Measurements from ENCODE around the gene LRP2. TPM values are rescaled to one million over a fixed set of nuclear protein-coding genes. Genes with fewer than 3 reads are reported as not detected.

The LRP2 gene
- total and polyA plus RNA-seq, 2 experiments from 2014 or later, result 0.68 to 2.7 TPM

DNA sequence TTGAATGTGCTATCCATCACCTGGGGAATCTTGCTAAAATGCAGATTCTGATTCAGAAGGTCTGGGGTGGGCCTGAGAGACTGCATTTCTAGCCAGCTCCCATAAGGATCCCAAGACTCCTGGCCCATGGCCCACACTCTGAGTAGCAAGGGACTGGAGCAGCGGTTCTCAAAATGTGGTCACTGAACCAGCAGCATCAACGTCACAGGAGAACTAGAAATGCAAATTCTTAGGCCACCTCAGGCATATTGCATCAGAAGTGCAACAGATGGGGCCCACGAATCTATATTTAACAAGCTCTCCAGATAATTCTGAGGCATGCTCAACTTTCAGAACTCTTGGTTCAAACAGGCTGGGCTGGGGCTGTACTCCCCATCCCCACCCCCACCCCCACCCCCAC lies 218.3 kb downstream of the LRP2 start:
- Mint-ChIP-seq H3K27me3 (ENCODE audit: insufficient read depth, low read depth, poor library complexity) (peaks cover 6% of the 10 kb centered on the region), H3K4me3 (no peak overlapping the region), H3K9me3 (no peaks in the 10 kb centered on the region), H3K27ac (no peak overlapping the region; the same call in 1 of the 2 replicates), H3K4me1 (peaks cover 27% of the 10 kb centered on the region), H3K36me3 (ENCODE audit: low read depth) (no peaks in the 10 kb centered on the region)
- no peak overlapping the region for H3K27ac ChIP-seq (ENCODE audit: low read depth)
- no peak overlapping the region for H3K4me2 ChIP-seq
- no peaks in the 10 kb centered on the region for H3K27me3 ChIP-seq (ENCODE audit: insufficient read depth)
- no peaks in the 10 kb centered on the region for H3K9me2 ChIP-seq (ENCODE audit: insufficient read depth)
- H3K4me3 ChIP-seq, result no peak overlapping the region
- no peak for DNase-seq (ENCODE audit: low spot score)
- no peaks in the 10 kb centered on the region for H4K20me1 ChIP-seq (replicated peaks; ENCODE audit: insufficient read depth)
- peaks cover 26% of the 10 kb centered on the region for H3K4me1 ChIP-seq (ENCODE audit: insufficient read depth)
- H2AFZ ChIP-seq, result 0 out of 2 replicates have a peak overlapping the region, but pooled peaks have one; percentile 52
- ATAC-seq, result no peak
- H3F3A ChIP-seq (replicated peaks; ENCODE audit: low read depth), result no peaks in the 10 kb centered on the region
- no peaks in the 10 kb centered on the region for H3K79me2 ChIP-seq (replicated peaks; ENCODE audit: insufficient read depth)
- TF ChIP-seq EZH2phosphoT487 (IDR thresholded peaks at IDR 0.05; ENCODE audit: unreplicated experiment), result no peak
- TF ChIP-seq CREB1 (CRISPR knock-in tag; IDR thresholded peaks at IDR 0.05; ENCODE audit: low read depth), result no peak
- TF ChIP-seq, protein P1, sequence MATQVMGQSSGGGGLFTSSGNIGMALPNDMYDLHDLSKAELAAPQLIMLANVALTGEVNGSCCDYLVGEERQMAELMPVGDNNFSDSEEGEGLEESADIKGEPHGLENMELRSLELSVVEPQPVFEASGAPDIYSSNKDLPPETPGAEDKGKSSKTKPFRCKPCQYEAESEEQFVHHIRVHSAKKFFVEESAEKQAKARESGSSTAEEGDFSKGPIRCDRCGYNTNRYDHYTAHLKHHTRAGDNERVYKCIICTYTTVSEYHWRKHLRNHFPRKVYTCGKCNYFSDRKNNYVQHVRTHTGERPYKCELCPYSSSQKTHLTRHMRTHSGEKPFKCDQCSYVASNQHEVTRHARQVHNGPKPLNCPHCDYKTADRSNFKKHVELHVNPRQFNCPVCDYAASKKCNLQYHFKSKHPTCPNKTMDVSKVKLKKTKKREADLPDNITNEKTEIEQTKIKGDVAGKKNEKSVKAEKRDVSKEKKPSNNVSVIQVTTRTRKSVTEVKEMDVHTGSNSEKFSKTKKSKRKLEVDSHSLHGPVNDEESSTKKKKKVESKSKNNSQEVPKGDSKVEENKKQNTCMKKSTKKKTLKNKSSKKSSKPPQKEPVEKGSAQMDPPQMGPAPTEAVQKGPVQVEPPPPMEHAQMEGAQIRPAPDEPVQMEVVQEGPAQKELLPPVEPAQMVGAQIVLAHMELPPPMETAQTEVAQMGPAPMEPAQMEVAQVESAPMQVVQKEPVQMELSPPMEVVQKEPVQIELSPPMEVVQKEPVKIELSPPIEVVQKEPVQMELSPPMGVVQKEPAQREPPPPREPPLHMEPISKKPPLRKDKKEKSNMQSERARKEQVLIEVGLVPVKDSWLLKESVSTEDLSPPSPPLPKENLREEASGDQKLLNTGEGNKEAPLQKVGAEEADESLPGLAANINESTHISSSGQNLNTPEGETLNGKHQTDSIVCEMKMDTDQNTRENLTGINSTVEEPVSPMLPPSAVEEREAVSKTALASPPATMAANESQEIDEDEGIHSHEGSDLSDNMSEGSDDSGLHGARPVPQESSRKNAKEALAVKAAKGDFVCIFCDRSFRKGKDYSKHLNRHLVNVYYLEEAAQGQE (IDR thresholded peaks at IDR 0.05; ENCODE audit: unreplicated experiment), result no peak
- TF ChIP-seq, protein P2, sequence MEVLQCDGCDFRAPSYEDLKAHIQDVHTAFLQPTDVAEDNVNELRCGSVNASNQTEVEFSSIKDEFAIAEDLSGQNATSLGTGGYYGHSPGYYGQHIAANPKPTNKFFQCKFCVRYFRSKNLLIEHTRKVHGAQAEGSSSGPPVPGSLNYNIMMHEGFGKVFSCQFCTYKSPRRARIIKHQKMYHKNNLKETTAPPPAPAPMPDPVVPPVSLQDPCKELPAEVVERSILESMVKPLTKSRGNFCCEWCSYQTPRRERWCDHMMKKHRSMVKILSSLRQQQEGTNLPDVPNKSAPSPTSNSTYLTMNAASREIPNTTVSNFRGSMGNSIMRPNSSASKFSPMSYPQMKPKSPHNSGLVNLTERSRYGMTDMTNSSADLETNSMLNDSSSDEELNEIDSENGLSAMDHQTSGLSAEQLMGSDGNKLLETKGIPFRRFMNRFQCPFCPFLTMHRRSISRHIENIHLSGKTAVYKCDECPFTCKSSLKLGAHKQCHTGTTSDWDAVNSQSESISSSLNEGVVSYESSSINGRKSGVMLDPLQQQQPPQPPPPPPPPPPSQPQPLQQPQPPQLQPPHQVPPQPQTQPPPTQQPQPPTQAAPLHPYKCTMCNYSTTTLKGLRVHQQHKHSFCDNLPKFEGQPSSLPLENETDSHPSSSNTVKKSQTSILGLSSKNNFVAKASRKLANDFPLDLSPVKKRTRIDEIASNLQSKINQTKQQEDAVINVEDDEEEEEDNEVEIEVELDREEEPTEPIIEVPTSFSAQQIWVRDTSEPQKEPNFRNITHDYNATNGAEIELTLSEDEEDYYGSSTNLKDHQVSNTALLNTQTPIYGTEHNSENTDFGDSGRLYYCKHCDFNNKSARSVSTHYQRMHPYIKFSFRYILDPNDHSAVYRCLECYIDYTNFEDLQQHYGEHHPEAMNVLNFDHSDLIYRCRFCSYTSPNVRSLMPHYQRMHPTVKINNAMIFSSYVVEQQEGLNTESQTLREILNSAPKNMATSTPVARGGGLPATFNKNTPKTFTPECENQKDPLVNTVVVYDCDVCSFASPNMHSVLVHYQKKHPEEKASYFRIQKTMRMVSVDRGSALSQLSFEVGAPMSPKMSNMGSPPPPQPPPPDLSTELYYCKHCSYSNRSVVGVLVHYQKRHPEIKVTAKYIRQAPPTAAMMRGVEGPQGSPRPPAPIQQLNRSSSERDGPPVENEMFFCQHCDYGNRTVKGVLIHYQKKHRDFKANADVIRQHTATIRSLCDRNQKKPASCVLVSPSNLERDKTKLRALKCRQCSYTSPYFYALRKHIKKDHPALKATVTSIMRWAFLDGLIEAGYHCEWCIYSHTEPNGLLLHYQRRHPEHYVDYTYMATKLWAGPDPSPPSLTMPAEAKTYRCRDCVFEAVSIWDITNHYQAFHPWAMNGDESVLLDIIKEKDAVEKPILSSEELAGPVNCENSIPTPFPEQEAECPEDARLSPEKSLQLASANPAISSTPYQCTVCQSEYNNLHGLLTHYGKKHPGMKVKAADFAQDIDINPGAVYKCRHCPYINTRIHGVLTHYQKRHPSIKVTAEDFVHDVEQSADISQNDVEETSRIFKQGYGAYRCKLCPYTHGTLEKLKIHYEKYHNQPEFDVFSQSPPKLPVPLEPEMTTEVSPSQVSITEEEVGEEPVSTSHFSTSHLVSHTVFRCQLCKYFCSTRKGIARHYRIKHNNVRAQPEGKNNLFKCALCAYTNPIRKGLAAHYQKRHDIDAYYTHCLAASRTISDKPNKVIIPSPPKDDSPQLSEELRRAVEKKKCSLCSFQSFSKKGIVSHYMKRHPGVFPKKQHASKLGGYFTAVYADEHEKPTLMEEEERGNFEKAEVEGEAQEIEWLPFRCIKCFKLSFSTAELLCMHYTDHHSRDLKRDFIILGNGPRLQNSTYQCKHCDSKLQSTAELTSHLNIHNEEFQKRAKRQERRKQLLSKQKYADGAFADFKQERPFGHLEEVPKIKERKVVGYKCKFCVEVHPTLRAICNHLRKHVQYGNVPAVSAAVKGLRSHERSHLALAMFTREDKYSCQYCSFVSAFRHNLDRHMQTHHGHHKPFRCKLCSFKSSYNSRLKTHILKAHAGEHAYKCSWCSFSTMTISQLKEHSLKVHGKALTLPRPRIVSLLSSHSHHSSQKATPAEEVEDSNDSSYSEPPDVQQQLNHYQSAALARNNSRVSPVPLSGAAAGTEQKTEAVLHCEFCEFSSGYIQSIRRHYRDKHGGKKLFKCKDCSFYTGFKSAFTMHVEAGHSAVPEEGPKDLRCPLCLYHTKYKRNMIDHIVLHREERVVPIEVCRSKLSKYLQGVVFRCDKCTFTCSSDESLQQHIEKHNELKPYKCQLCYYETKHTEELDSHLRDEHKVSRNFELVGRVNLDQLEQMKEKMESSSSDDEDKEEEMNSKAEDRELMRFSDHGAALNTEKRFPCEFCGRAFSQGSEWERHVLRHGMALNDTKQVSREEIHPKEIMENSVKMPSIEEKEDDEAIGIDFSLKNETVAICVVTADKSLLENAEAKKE (CRISPR knock-in tag; IDR thresholded peaks at IDR 0.05), result no peak
- TF ChIP-seq JUNB (IDR thresholded peaks at IDR 0.05; ENCODE audit: unreplicated experiment), result no peak
- TF ChIP-seq EZH2 (IDR thresholded peaks at IDR 0.05; ENCODE audit: low read depth, unreplicated experiment), result no peak
- TF ChIP-seq CTCF (conservative IDR thresholded peaks at IDR 0.05; ENCODE audit: low read depth in 2 of 2), result no peak
- TF ChIP-seq ZNF331 (CRISPR knock-in tag; IDR thresholded peaks at IDR 0.05; ENCODE audit: low read depth), result no peak
- TF ChIP-seq STAT1 (IDR thresholded peaks at IDR 0.05; ENCODE audit: unreplicated experiment), result no peak
- TF ChIP-seq POLR2AphosphoS5 (IDR thresholded peaks at IDR 0.05; ENCODE audit: low read depth), result no peak
- TF ChIP-seq ZNF114 (CRISPR knock-in tag; IDR thresholded peaks at IDR 0.05), result no peak
- TF ChIP-seq, protein P3, sequence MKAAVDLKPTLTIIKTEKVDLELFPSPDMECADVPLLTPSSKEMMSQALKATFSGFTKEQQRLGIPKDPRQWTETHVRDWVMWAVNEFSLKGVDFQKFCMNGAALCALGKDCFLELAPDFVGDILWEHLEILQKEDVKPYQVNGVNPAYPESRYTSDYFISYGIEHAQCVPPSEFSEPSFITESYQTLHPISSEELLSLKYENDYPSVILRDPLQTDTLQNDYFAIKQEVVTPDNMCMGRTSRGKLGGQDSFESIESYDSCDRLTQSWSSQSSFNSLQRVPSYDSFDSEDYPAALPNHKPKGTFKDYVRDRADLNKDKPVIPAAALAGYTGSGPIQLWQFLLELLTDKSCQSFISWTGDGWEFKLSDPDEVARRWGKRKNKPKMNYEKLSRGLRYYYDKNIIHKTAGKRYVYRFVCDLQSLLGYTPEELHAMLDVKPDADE (IDR thresholded peaks at IDR 0.05), result no peak
- H3K36me3 ChIP-seq (ENCODE audit: insufficient read depth), result no peaks in the 10 kb centered on the region

Measured in GM23338 (cell line).